AG04450 (cell line): ENCODE data around the gene PSMC6. TPM values are rescaled to one million over a fixed set of nuclear protein-coding genes. Genes with fewer than 3 reads are reported as not detected.

Experiments used
- CTCF ChIA-PET: fragments of 300-600, 350-600 bp; formaldehyde crosslinking; extraction: SDS; loops from one replicate; lab custom pipeline; 2022; ENCODE audit warnings: antibody characterized with exemption, inconsistent platforms; lab: Charles Lee
- POLR2A ChIA-PET: fragments of 350-600 bp; formaldehyde crosslinking; extraction: SDS; loops from one replicate; lab custom pipeline; 2021; ENCODE audit warnings: antibody characterized with exemption, inconsistent platforms; lab: Yijun Ruan, JAX
- DNase-seq: peaks from one replicate; pipeline ENCODE4 v3.0.0-alpha.2; 2011; ENCODE audit warnings: low read depth, low spot score
- H3K27ac ChIP-seq: one replicate; pipeline ENCODE4 v1.5.1; 2012; ENCODE audit warnings: low read depth, low read length, control low read depth
- H3K27me3 ChIP-seq: one replicate; pipeline ENCODE4 v1.6.0; 2012; ENCODE audit warnings: low read length; ENCODE audit not compliant: control insufficient read depth, insufficient read depth
- H3K4me3 ChIP-seq: 2 replicates; pipeline ENCODE4 v1.5.1; 2011; ENCODE audit warnings: mild to moderate bottlenecking, low read depth, low read length, control low read depth
- H3K9me3 ChIP-seq: 2 replicates; pipeline ENCODE4 v1.5.1; 2012; ENCODE audit warnings: low read length; ENCODE audit not compliant: control insufficient read depth, insufficient read depth
- polyA minus RNA-seq: library from RNA; depleted of rRNA, polyadenylated mRNA; stranded (reverse); fragments of >200 nt; gene quantifications from 2 replicates; pipeline ENCODE4 v1.2.3, GENCODE V29; 2011; rRNA and poly(A)+ RNA removed
- polyA plus RNA-seq: library from polyadenylated mRNA; depleted of rRNA; stranded (reverse); fragments of >200 nt; gene quantifications from 2 replicates; pipeline ENCODE4 v1.2.3, GENCODE V29; 2011; rRNA removed
- TF ChIP-seq, protein P1 (sequence below): IDR thresholded peaks from 2 replicates; pipeline ENCODE4 v1.5.1; 2011; ENCODE audit warnings: low read depth, low read length, control low read depth, inconsistent platforms

The PSMC6 gene
- polyA plus RNA-seq (91.9 and 140 TPM in 2 replicates), polyA minus RNA-seq (33.2 and 65.4 TPM in 2 replicates)

DNA sequence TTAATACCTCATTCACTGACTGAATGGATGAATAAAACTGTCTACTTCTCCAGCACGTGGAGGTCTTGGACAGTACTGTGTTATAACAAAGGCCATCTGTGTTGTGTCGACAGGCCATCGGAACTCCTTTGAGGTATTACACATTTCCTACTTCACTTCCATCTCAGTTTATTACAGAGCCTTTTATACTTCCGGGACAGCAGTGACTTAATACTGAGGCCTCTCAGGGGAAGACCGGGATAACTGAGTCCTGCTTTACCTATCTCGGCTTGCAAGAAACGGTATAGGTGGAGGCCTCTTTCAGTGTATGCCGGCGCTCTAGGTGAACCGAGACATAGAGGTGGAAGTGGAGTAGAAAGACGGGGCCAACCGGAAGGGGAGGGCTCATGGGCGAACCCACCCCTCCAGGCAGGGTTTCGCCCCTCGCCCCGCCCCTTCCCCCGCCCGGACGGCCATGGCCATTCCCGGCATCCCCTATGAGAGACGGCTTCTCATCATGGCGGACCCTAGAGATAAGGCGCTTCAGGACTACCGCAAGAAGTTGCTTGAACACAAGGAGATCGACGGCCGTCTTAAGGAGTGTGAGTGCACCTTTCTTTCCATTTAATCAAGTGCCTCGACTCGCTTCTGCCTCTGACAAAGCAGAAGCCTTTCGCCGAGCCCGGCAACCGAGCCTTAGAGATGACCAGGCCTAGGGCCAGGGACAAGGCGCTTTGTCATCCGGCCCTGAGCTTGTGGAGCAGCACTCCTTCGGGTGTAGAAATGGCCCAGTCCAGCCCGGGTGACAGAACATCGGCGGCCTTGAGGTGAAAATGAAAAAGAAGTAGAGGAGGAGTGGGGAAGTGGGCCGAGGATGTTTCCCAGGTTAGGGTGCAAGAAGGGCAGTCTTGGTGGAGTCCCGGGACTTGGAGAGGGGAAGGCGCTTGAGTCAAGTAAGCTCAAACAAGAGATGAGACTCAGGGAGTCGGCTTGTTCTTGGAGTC is at the start of gene PSMC6:
TSS of gene PSMC6 (plus strand) at position 477 of the 983 bp plus-strand sequence. CDS start at position 497, 20 bp downstream.
- Histone ChIP-seq H3K9me3 (no peaks in the 10 kb centered on the region; the same call in 1 of the 2 replicates), H3K4me3 (peak within 1 kb of the TSS; percentile 90), H3K27ac (peak within 1 kb of the TSS; percentile 73), H3K27me3 (no peaks in the 10 kb centered on the region)
- DNase-seq, result peak; percentile 42
- ChIA-PET POLR2A (interaction anchor here (0.6 to 0.7 kb wide), 2 partner anchors 23 to 1635 kb away, joined by 3 to 6 read pairs; partner anchors contain the start of gene STYX), CTCF (no interaction called here)
- TF ChIP-seq, protein P1, sequence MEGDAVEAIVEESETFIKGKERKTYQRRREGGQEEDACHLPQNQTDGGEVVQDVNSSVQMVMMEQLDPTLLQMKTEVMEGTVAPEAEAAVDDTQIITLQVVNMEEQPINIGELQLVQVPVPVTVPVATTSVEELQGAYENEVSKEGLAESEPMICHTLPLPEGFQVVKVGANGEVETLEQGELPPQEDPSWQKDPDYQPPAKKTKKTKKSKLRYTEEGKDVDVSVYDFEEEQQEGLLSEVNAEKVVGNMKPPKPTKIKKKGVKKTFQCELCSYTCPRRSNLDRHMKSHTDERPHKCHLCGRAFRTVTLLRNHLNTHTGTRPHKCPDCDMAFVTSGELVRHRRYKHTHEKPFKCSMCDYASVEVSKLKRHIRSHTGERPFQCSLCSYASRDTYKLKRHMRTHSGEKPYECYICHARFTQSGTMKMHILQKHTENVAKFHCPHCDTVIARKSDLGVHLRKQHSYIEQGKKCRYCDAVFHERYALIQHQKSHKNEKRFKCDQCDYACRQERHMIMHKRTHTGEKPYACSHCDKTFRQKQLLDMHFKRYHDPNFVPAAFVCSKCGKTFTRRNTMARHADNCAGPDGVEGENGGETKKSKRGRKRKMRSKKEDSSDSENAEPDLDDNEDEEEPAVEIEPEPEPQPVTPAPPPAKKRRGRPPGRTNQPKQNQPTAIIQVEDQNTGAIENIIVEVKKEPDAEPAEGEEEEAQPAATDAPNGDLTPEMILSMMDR, result no peak

DNA sequence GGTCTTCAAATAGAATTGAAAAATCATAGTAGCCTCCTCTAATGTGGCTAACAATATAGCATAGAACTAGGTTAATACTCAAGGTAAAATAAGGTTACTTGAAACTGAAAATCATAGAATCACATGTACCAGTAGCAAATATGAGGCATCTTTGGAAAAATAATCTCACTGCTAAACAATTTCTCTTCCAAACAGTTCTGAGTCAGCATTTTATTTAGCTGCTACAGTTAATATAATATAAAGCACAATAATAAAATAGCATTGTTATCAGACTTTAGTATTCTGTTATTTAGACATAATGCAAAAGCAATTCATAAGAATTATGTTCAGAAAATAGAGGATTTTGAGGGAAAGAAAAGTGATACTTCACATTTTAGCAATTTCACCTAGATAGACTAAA is 46.7 kb upstream of the PSMC6 start:
- H3K4me3 ChIP-seq, result no peak overlapping the region
- no peak overlapping the region for H3K27ac ChIP-seq
- DNase-seq, result no peak
- H3K27me3 ChIP-seq, result no peaks in the 10 kb centered on the region
- TF ChIP-seq, protein P1, result no peak
- H3K9me3 ChIP-seq, result no peaks in the 10 kb centered on the region
- ChIA-PET CTCF (no interaction called here), POLR2A (no interaction called here)

DNA sequence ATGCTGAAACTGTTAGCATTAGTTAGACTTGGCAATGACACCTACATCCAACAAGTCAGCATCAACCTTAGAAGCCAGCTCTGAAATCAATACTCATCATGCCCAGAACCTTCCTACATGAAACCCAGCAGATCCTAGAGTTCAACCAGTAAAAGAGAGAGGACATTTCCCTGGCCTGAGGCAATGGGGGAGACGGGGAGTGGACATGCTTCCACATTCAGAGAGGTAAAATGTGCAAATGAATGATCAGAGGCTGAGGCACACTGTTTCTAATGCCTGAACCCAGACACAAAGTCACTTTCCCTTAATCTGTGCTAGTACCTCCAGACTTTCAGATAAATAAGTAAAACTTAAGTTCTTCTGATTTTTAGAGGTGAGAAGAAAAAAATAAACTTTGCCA is 46.2 kb upstream of the PSMC6 start:
- ChIA-PET POLR2A (no interaction called here), CTCF (no interaction called here)
- Histone ChIP-seq H3K9me3 (no peaks in the 10 kb centered on the region), H3K27me3 (no peaks in the 10 kb centered on the region), H3K27ac (no peak overlapping the region), H3K4me3 (no peak overlapping the region)
- no peak for DNase-seq
- TF ChIP-seq, protein P1, result no peak

DNA sequence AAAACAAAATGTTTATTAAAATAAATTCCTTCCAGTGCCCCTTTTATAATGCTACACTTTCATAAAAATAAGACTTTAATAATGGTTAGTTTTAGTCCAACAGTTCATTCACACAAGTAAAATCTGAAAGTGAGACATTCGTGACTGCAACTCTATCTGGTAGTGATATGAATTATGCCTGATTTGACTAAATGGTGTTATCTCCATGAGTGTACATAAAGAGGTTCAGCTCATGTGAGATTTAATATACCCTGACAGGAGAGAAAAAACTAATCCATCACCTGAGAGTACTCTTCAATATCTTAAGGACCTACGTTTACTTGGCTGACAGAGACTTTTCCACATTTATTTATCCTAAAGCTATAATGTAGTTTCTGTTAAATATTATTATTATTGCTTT is 45.7 kb upstream of the PSMC6 start:
- no peak for DNase-seq
- no peaks in the 10 kb centered on the region for H3K27me3 ChIP-seq
- CTCF ChIA-PET, result no interaction called here
- TF ChIP-seq, protein P1, result no peak
- no peak overlapping the region for H3K27ac ChIP-seq
- POLR2A ChIA-PET, result no interaction called here
- H3K4me3 ChIP-seq, result no peak overlapping the region
- H3K9me3 ChIP-seq, result no peaks in the 10 kb centered on the region

DNA sequence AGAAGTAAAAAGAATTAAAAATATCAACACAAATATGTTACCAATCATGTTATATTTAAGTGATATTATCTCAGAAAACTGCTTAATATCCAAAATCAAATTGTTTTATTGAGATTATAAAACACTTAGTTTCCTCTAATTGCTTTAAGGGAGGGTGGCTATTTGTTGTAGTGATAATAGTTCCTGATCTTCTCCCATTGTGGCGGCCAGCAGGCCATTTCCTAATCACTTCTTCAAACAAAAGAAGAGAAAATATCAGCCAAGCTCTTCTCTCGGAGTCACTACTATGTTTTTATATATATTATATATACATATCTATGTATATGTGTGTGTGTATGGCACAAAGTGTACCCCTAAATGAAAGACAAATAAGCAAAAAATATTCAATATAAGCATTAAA is 43.1 kb upstream of the PSMC6 start:
- CTCF ChIA-PET, result no interaction called here
- TF ChIP-seq, protein P1, result no peak

More for the DNA sequence above, 43.1 kb upstream of the PSMC6 start:
- Histone ChIP-seq H3K27me3 (no peaks in the 10 kb centered on the region), H3K4me3 (no peak overlapping the region), H3K9me3 (no peaks in the 10 kb centered on the region), H3K27ac (no peak overlapping the region)
- POLR2A ChIA-PET, result no interaction called here
- DNase-seq, result no peak
